Measurements from ENCODE around the gene ZNF232.
"Not testable (repeated sequence)": the region's sequence is repeated elsewhere in the genome, so short reads cannot be mapped to it uniquely, and the experiment has no call there.

Gene ZNF232

DNA sequence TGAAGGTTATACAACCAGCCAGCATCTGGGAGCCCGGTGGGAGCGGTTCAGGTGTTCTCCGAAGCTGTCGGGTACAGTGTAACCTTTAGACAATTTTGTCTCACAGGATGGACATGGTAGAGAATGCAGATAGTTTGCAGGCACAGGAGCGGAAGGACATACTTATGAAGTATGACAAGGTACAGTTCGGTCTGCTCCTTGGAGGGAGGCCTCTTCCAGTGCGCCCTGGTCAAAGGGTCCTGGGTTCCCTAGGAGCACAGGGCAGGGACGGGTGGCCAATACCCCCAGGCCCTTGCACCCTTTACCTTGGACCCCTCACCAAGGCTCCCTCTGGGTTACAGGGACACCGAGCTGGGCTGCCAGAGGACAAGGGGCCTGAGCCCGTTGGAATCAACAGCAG, 18.6 kb upstream of the ZNF232 start:
- DNase-seq (ENCODE audit: low read depth in 2 of 2, low spot score in 1 of 2): not testable (repeated sequence)

DNA sequence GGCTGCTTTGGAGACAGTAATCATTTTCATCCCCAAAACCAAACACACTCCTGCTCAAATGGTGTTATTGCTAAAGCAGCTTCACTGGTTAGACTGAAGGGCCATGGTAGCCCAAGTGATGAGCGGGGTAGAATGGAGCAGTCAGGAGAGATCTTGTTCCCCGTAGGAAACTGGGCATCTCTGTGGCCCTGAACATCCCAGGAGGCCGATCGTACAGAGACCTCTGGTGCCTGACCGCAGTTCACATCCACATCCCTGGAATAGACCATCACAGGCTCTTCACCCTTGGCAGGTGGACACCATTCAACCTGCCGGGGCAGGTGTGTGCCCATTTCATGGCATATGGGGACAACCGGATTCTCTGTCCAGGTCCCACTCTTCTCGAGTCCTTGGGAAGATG, 18.1 kb upstream of the ZNF232 start:
- DNase-seq (ENCODE audit: low read depth in 2 of 2, low spot score in 1 of 2): not testable (repeated sequence)

DNA sequence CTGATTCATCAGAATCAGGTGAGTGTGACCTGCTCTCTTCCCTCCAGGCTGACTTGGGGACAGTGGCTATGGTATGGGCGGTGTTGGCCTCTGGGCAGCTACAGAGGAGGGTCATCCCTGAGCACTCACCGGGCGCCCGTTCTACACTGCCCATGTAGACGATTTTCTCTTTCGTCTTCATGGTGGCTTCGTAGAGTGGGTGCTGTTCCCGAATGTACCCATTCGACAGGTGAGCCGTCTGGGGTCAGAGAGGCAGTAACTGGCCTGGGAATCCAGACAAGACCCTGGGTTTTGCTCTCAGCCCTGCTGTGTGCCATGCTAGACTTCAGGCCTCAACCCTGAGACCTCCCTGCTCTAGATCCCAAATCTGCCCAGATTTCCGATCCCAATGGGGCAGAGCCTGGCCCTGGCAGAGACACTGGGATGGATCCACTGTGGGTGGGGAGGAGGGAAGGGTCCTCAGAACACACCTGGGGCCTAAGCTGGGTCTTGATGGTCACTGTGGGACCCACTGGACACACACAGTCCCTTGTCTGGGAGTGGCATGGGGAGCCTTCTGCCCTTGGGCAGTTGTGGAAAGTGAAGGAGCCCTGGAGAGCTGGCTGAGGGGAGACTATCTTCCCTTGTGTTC, 17.3 kb upstream of the ZNF232 start:
- no peak for DNase-seq (ENCODE audit: low read depth in 2 of 2, low spot score in 1 of 2)

DNA sequence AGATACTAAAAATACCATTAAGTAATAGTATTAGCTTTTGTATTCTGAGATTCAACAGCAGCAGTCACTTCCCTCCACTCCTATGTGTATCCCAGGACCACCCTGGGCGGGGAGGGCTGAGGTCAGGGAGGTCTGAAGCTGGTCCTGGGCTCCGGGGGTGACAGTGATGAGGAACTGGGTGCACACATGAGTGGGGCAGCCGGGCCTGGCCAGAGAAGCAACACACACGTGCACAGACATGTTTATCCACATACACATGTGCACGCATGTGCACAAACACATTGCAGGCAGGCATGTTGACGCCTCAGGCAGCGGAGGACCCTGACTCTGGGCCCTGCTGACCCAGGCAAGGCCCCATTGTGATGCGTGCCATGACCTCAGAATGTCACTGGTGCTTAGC, 16.7 kb upstream of the ZNF232 start:
- not testable (repeated sequence) for DNase-seq (ENCODE audit: low read depth in 2 of 2, low spot score in 1 of 2)

DNA sequence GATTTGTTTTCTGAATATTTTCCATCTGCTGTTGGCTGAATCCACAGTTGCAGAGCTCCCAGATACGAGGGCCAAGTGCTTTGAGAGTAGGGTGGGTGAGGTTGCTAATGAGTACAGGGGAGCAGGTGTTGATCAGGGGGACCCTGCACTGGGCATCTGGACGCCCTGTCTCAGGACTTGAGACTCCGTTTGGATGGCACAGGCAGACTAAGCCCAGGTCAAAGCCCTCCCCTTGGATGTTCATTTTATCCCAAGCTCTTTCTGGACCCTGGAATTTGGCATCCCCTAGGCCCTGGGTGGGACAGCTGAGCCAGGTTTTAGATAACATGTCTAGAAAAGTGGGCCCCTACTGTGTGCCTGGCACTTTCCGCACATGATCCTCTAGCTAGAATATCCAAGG, 16.2 kb upstream of the ZNF232 start:
- DNase-seq (ENCODE audit: low read depth in 2 of 2, low spot score in 1 of 2): no peak

DNA sequence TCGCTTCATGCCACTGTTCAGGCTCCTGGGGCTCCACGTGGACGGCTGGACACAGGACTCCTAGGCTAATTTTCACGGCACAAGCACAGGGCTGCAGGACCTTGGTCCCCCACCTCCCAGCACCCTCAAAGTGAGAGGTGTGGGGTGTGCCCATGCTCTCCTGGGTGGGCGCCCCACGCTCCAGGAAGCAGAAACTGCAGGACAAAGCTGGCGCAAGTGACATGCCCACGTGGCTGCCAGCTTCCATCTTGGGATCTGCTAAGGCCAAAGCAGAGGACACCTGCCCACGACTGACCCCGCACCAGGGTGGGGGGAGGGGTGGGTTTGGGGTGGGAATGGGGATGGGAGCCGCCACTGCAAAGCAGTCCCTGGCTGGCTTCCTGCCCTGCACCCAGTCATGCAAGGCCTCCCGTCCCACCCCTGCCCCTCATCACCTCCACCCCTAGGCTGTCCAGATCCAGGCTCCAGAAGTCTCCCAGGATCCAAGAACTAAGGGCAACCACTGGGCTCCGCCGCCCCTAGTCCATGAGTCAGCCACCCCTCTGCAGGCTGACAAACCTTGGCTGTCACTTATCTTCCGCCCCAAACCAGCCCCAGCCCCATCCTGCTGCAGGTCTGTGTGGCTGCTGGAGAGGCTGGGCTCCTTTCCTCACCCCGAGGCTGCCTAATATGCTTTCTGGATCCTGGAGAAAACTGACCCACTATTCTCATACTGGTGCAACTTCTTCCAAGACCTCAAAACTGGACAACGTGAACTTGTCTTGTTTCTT, 15.2 kb upstream of the ZNF232 start:
- no peak for DNase-seq (ENCODE audit: low read depth in 2 of 2, low spot score in 1 of 2)

- DNase-seq (ENCODE audit: low read depth in 2 of 2, low spot score in 1 of 2): not testable (repeated sequence)
These were observed 13.2 kb upstream of the ZNF232 start for GRCh38 chr17:5124896-5125295.

DNA sequence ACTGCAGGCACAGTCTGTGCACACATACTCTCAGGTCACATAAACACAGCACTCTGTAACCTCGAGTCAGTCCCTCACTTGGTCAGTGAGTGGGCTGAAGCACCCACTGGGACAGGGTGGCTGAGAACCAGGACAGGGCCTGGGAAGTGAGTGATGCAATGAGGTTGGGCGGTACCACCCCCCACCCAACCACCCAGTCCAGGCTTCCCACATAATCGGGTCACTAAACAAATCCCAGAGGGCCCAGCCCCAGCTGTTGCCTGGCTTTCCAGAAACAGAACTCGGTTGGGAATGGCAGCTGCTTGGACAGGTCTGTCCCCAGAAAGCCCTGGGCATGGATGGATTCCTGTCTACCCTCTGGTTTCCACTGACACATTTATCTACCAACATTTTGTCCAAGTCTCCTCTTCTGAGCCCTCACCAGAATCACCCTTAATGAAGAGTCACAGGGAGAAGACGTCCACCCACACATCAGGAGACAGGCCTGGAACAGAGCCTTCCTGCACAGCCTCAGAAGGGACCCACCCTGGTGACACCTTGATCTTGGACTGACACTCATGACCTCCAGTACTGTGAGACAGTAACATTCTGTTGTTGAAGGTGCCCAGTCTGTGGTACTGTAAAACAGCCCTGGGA, 12.6 kb upstream of the ZNF232 start:
- not testable (repeated sequence) for DNase-seq (ENCODE audit: low read depth in 2 of 2, low spot score in 1 of 2)

- DNase-seq (ENCODE audit: low read depth in 2 of 2, low spot score in 1 of 2): no peak
These were observed 11.9 kb upstream of the ZNF232 start for GRCh38 chr17:5123343-5124124.

DNA sequence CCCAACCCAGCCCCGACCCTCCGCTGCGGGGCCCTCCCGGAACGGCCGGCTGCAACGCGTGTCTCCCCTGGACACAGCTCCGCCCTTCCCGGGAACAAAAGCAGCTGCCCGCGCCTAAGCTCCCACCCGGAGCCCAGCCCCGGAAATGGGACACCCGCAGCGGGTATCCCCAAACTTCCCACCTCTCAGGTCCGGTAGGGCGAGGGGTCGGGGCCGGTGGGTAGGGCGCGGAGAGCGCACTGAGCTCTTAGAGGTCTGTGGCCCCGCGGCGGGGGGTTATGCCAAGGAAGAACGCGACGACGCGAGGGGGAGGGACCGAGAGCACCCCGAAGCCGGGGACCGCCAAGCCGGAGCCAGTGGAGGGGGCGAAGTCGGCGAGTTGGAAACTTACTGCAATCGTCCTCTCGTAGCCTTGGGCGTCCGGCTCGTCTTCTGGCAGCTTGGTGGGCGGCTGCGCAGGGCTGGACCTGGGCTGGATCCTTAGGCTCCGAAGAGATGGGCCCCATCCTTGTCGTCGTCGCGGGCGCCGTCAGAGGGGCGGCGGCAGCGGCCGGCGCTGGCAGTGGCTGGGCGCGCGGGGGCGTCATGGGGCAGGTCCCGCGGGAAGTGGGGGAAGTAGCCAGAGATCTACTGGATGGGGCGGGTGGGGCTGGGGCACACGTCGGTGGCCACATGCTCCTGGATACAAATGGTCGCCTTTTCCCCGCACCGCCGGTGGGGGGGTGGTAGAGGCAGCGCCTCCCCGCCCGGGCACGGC, 11.1 kb upstream of the ZNF232 start:
- DNase-seq (ENCODE audit: low read depth in 2 of 2, low spot score in 1 of 2): no peak

DNA sequence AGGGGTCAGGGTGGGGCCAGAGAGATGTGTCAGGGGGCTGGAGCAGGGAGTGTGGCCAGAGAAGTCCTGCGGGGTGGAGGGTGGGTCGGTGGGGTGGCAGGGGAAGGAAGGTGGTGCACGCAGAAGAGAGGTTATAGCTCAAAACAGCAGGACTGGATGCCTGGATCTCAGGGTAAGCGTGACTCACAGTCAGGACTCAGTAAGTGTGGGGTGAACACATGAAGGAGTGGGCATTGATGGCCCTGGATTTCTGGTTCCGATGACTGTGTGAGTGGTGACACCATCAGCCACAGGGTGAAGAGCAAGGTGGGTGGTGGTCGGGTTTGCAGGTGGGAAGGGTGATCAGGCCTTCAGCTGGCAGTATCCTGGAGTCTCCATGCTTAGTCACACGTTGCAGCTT, 10.4 kb upstream of the ZNF232 start:
- DNase-seq (ENCODE audit: low read depth in 2 of 2, low spot score in 1 of 2): not testable (repeated sequence)

DNA sequence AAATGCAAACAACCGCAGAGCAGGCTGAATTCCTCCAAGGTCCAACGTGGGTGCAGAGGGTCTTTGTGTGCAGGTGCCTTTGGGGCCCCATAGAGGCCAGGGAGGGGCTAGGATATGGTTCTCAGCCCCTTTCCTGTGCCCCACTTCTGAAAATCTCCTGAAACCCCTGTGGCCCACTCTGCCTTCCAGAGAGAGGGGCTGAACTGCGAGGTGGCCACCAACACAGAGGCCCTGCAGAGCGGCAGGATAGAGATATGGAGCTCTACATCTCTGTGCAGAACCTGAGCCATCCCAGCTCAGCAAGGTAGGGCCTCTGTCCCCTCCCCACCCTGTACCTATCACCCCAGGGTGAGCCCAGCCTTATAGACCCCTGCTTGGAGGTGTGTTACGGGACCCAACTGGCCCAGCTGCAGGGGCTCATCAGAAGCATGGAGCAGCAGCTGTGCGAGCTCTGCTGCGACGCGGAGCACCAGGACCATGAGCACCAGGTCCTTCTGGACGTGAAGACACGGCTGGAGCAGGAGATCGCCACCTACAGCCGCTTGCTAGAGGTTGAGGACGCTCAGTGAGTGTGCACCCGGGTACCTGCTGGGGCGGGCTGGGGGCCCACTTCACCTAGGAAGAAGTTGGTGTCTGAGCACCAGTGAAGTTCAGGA, 9.6 kb upstream of the ZNF232 start:
- no peak for DNase-seq (ENCODE audit: low read depth in 2 of 2, low spot score in 1 of 2)

GRCh38 chr17:5120436-5121185, 8.9 kb upstream of the ZNF232 start:
- not testable (repeated sequence) for DNase-seq (ENCODE audit: low read depth in 2 of 2, low spot score in 1 of 2)

- DNase-seq (ENCODE audit: low read depth in 2 of 2, low spot score in 1 of 2): no peak
These were observed 8.4 kb upstream of the ZNF232 start for GRCh38 chr17:5120036-5120435.

- no peak for DNase-seq (ENCODE audit: low read depth in 2 of 2, low spot score in 1 of 2)
These were observed 6.5 kb upstream of the ZNF232 start for GRCh38 chr17:5118219-5118618.

- no peak for DNase-seq (ENCODE audit: low read depth in 2 of 2, low spot score in 1 of 2)
These were observed 4.3 kb upstream of the ZNF232 start, which contains the start of gene USP6 for GRCh38 chr17:5115673-5116651. Gene USP6, plus strand, starts transcription at chr17:5116032. Its CDS starts 14,336 bp downstream, at chr17:5130368.

DNA sequence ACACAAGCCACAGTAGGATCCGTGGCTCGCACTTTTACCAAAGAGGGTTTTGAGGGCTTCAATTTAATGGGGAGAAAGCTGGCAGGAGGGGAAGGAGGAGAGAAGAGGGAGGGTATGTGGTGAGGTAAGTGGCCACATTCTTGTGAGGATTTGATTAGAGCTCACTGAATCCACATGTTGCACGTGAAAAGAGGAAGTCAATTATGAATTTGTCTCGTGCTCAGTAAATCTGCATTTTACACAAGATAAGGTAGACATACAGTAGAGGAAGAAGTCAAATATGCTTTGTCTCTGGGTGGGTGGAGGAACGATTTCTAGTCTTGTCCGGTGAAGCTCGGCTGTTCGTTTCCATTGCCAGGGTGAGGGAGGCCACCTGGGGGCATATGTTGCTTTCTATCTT, 862 bp downstream of the ZNF232 start:
- DNase-seq (ENCODE audit: low read depth in 2 of 2, low spot score in 1 of 2): no peak

GRCh38 chr17:5100832-5101231, 10.8 kb downstream of the ZNF232 start:
- DNase-seq (ENCODE audit: low read depth in 2 of 2, low spot score in 1 of 2): no peak

Data from stimulated activated CD8-positive, alpha-beta memory T cell treated with anti-CD3 and anti-CD28 coated beads, Interleukin-4, amount 100 ng/mL, for 1 hour (primary cell).